Eye (tissue), 1 donor: ENCODE results near the gene JARID2.
A peak's percentile ranks its signal among the peaks of the same experiment; 100 is the strongest.

Source experiments
- DNase-seq: peaks from one replicate; pipeline ENCODE4 v3.0.0-alpha.2; 2015

JARID2 gene

GRCh38 chr6:15476631-15477380 lies 230.9 kb downstream of the JARID2 start:
- DNase-seq: no peak

- no peak for DNase-seq
Measured at GRCh38 chr6:15477746-15478145, 231.9 kb downstream of the JARID2 start.

DNA sequence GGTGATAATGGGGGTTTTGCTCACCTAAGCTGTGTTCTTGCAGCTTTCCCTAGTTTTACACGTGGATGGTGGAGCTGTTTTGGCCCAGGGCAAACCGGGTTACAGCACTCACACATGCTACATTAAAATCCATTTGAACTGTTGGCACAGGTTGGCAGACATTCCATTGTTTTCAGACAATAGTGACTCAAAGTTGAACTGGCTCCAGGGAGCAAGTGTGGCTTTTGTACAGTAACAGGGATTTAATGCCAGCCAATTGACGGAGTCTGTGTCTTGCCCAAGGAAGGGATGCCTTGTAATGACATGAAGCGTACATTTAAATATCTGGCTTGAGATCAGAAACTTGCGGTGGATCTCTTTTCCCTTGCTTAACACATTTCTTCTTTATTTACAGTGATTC lies 233.9 kb downstream of the JARID2 start:
- DNase-seq: no peak

DNA sequence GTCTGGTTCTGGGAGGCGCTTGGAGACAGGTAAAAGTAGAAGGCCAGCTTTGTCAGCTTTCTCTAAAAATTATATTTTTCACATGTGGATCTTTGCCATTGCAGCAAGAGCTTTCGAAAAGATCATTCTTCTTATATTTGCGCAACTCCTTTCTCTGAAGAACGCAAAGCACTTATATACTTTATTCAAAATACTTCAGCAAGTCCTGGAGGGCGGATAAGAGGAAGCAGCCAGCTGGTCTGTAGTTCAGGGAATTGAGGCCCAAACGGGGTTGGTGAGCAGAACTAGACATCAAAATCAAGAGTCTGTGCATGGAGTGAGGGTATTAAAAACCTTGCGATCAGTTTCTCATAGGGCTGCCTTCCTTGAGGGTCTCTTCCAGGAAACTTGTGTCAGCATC lies 234.7 kb downstream of the JARID2 start:
- DNase-seq: no peak

DNA sequence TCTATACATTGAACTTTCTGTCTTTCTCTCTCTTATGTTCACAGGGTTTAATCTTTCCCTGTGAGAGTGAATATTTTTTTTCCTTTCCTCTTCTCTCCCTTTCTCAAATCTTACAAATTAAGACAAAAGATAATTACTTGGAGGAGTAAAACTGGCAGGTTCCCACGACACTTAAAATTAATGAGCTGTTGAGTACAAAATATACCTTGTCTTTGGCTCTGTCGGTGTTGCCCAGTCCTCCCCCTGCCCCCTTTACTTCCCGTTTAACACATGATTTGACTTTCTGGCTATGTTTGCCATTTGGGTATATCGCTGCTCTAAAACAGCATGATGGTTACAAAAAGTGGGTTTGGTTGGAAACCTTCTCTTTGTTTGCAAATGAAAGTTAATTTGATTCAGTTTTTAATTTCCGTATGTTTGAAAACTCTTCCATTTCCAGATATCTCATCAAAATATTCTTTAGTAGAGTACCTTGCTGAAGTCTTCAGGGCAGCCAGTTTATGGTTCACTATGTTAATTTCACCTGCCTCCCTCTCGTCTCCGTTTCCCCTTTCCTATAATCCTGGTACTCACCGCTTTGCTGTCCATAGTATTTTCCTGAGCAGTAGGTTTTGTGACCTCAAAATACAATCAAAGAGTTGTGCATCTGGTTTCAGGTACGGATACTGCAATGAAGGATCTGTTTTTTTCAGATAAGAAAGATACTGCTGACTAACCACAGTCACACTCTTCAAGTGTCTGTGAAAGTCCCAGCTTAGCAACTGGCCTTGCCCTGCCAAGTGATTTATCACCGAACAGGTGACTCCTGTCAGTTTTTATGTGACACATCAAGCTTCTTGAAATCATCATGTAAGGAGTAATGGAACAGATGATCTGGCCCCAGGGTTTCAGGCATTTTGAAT lies 235.8 kb downstream of the JARID2 start:
- no peak for DNase-seq

DNA sequence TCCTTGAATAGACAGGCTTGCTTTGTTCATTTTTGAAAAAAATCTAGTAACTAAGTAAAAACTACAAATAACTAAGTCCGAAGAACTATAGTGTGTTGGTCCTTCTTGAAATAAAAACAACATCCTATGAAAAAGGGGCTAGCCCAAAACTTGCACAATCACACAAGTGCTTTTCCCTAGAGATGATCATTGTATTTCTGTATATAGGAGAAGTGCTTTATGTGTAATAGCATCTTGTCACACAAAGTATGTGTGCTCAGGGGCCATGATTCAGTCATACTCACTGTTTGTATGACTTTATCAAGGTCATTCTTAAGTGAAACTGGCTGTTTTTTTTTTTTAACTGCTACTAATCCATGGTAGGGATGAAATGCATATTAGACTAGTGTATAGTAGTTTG lies 237.2 kb downstream of the JARID2 start:
- no peak for DNase-seq

DNA sequence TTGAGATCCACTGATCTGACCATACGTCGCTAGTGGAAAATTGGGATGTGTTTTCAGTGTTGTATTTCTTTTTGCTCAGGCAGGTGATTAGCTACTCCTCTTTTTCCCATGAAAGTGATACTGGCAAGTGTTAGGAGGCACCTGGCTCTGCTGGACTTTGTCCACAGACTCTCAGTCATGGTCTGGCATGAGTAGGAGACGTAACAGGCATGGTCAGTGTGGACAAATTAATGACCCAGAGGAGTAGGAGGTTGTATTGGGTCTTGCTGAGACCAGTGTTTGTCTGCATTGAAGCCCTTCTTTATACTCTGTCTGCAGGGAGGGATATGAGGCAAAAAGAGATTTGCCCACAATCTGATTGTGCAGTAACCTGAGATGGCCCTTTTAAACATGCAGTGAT lies 238.3 kb downstream of the JARID2 start:
- DNase-seq: no peak

DNA sequence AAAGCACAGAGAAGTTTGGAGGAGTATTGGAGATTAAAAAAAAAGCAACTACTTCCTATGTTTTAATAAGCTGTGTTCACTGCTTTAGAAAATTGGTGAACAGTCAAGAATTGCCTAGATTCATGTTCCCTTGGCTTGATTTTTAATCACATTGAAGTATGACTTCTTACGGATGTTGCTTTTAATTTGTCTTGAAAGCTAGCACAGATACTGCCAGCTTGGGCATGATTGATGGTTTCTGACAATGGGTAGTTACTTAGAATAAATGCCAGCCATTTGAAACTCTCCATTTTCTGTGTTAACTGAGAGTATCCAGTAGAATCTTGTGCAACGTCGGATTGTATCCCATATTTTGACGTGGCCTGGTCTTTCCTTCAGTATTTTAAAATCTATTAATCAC lies 239.0 kb downstream of the JARID2 start:
- DNase-seq: peak; percentile 61

GRCh38 chr6:15485936-15486335 lies 240.1 kb downstream of the JARID2 start:
- DNase-seq: no peak

GRCh38 chr6:15487262-15487661 lies 241.4 kb downstream of the JARID2 start:
- DNase-seq: no peak

DNA sequence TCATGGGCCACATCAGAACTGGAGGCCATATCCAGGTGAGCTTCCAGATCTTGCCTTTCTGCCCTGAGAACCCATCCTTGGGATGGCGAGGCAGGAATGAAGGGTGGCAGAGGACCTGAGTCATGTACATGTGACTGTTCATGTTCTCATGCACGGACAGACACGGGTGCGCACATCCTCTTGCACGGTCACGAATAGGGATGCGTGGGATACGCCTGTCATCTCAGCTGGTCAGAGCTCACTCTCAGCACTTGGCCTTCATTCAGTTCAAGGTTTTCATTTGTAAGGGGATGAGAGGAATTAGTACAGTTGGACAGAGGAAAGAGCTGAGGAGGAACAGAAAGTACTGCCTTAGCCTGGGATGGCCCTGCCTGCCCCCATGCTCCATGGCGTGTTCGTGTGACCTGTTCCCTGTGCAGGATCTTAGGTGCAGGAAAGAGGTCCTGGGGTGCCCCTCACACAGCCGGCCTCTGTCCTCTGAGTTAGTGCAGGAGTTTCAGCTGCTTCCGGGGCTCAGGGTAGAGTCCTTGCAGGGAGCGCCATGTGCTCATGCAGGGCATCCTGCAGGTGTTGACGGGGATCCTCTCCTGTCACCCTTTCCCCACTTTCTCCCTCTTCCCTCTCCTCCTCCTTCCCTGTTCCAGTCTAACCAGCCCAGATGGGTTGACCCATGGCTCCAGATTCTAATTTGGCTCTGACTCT lies 243.5 kb downstream of the JARID2 start:
- no peak for DNase-seq

DNA sequence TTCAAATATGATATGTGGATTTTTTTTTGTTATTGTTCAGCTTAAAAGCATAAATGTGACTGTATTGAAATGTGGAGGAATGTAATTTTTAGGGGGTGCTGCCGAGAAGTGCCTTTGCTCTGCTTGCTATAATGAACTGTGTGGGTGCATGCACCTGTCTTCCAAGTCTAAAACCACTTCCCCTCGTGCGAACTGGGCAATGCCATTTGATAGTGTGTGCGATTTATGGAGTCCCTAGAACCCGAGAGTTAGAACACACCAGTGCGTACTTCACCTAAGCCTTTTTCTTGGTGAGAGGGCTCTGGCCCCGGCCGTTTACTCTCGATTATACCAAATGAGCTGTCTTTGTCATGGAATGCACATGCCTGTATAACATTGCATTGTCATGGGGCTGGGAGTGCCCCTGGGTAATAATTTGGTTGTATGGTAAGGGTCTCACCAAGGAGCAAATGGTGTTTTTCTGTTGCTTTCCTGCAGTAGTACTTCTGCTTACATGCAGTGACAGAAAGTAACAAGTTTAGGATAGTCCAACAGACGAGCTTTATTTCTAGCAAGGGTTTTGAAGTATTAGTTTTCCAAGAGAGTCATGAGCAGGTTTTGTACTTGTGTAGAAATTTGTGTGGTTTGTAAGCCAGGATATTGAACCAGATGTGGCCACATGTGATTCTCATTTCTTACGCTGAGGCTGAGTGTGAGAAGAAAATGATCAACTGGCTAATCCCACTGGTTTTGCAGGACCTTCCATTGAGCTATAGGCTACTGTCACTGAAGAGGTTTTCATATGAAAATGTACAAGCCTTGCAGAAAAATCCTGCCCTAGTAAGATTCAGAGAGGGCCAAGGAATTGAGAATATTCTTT lies 244.6 kb downstream of the JARID2 start:
- no peak for DNase-seq

DNA sequence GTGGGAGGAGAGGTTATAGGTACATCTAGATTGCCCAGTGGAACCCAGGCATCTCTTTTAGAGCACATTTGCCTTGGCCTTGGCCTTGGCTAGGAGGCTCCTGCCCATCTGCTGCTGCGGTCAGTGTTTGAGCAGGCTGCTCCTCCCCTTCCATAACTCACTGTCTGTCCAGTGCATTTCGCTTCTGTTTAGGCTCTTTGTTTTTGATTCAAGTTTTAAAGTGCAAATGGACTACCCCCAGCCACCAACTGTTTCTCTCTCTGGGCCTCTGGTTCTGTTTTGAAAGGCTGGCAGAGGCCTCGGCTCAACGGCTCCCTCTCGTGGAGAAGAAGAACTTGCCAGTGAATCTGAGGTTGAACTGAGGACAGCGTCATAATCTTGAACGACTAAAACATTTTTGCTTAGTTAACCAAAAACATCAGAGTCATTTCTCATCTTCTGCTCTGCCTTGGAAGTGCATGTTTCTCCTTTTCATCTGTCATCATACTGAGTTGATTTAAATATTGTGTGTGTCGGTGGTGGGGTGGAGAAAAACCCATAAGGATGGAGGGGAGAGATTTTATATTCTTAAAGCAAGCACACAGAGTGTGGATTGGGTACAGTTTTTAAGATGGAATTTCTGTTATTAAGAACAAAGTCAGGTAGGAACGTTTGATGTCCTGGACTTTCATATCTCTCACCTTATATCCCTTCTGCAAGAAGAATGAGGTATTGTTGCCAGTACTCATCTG lies 245.6 kb downstream of the JARID2 start:
- peak; percentile 89 for DNase-seq

DNA sequence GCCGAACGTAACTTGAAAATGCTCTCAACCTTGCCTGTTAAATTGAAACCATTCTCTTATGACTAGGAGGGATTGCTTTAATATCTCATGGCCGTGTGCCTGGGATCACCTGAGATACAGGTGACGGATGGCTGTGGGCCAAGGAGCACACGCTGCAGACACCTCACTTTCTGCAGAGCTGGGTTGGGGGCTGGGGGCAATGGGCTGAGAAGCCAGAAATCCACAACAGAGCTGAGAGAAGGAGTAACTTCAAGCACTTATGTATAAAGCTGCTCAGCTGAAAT lies 246.1 kb downstream of the JARID2 start:
- no peak for DNase-seq

GRCh38 chr6:15493437-15494168 lies 247.7 kb downstream of the JARID2 start:
- no peak for DNase-seq

DNA sequence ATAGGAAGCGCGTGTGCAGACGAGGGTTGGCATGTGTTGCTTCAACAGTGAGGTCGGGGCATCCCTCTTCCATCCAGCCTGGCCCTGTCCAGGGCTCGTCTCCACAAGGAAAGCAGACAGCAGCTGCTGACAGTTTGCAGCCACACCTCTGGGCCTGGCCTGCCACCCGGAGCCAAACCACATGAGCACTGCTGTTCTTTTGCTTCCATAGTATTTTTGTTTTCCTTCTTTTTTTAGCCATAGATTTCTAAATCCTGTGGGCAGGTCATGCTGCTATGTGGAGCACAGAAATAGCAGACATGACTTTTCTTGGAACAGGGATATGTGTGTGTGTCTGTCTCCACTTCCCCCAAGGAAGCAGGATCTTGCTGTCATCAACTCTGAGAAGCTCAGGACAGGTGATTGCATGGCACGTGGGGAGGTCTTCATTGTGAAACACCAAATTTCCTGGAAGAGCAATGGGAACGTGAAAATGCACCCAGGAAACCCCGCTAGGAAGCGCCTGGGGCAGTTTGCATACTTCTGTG lies 249.6 kb downstream of the JARID2 start:
- DNase-seq: no peak

DNA sequence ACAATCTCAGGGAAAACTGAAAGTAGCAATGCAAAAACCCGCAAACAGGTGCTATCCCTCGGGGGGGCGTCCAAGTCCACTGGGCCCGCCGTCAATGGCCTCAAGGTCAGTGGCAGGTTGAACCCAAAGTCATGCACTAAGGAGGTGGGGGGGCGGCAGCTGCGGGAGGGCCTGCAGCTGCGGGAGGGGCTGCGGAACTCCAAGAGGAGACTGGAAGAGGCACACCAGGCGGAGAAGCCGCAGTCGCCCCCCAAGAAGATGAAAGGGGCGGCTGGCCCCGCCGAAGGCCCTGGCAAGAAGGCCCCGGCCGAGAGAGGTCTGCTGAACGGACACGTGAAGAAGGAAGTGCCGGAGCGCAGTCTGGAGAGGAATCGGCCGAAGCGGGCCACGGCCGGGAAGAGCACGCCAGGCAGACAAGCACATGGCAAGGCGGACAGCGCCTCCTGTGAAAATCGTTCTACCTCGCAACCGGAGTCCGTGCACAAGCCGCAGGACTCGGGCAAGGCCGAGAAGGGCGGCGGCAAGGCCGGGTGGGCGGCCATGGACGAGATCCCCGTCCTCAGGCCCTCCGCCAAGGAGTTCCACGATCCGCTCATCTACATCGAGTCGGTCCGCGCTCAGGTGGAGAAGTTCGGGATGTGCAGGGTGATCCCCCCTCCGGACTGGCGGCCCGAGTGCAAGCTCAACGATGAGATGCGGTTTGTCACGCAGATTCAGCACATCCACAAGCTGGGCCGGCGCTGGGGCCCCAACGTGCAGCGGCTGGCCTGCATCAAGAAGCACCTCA lies 250.7 kb downstream of the JARID2 start:
- DNase-seq: no peak

- DNase-seq: no peak
Measured at GRCh38 chr6:15498640-15499039, 252.8 kb downstream of the JARID2 start.

GRCh38 chr6:15499125-15499524 lies 253.3 kb downstream of the JARID2 start:
- no peak for DNase-seq

- DNase-seq: no peak
Measured at GRCh38 chr6:15499591-15499990, 253.7 kb downstream of the JARID2 start.
